ENCODE data around the gene DMPK.

Gene DMPK

GRCh38 chr19:45793178-45793564, 10.9 kb upstream of the DMPK start:
- TF ChIP-seq CTCF (IDR thresholded peaks at IDR 0.05; ENCODE audit: low read depth, low read length, missing control alignments), result no peak
- DNase-seq (ENCODE audit: low read depth), result no peak
- H3K4me3 ChIP-seq (ENCODE audit: low read depth, low read length), result peak overlapping the region; percentile 38

GRCh38 chr19:45792470-45793177, 10.3 kb upstream of the DMPK start, which contains the start of gene DMWD:
DMWD (minus strand) TSS chr19:45792845; CDS start chr19:45792756, 89 bp downstream.
- TF ChIP-seq CTCF (IDR thresholded peaks at IDR 0.05; ENCODE audit: low read depth, low read length, missing control alignments), result no peak
- H3K4me3 ChIP-seq (ENCODE audit: low read depth, low read length), result peak within 1 kb of the TSS; percentile 94
- peak; percentile 93 for DNase-seq (ENCODE audit: low read depth)

- no peak for DNase-seq (ENCODE audit: low read depth)
- no peak for TF ChIP-seq CTCF (IDR thresholded peaks at IDR 0.05; ENCODE audit: low read depth, low read length, missing control alignments)
- H3K4me3 ChIP-seq (ENCODE audit: low read depth, low read length), result peak overlapping the region; percentile 94
These were observed 9.6 kb upstream of the DMPK start for GRCh38 chr19:45791744-45792469.

GRCh38 chr19:45790942-45791341, 8.7 kb upstream of the DMPK start:
- H3K4me3 ChIP-seq (ENCODE audit: low read depth, low read length), result peak overlapping the region; percentile 94
- no peak for TF ChIP-seq CTCF (IDR thresholded peaks at IDR 0.05; ENCODE audit: low read depth, low read length, missing control alignments)
- DNase-seq (ENCODE audit: low read depth), result no peak

GRCh38 chr19:45789035-45789786, 6.9 kb upstream of the DMPK start:
- TF ChIP-seq CTCF (IDR thresholded peaks at IDR 0.05; ENCODE audit: low read depth, low read length, missing control alignments), result no peak
- DNase-seq (ENCODE audit: low read depth), result no peak
- H3K4me3 ChIP-seq (ENCODE audit: low read depth, low read length), result no peak overlapping the region

GRCh38 chr19:45786533-45786894, 4.2 kb upstream of the DMPK start:
- DNase-seq (ENCODE audit: low read depth), result no peak
- TF ChIP-seq CTCF (IDR thresholded peaks at IDR 0.05; ENCODE audit: low read depth, low read length, missing control alignments), result no peak
- no peak overlapping the region for H3K4me3 ChIP-seq (ENCODE audit: low read depth, low read length)
